Activated CD8-positive, alpha-beta memory T cell treated with anti-CD3 and anti-CD28 coated beads, Interleukin-2, amount 50 U/mL, for 4 hours (primary cell): ENCODE results near the gene LCK.
A peak's percentile ranks its signal among the peaks of the same experiment; 100 is the strongest.

Source experiments
- DNase-seq: peaks from one replicate; pipeline ENCODE4 v3.0.0-alpha.2; 2020

Gene LCK

GRCh38 chr1:32329931-32330466 is 78.9 kb downstream of the LCK start:
- no peak for DNase-seq

GRCh38 chr1:32330558-32331151 is 79.6 kb downstream of the LCK start:
- DNase-seq, result no peak

DNA sequence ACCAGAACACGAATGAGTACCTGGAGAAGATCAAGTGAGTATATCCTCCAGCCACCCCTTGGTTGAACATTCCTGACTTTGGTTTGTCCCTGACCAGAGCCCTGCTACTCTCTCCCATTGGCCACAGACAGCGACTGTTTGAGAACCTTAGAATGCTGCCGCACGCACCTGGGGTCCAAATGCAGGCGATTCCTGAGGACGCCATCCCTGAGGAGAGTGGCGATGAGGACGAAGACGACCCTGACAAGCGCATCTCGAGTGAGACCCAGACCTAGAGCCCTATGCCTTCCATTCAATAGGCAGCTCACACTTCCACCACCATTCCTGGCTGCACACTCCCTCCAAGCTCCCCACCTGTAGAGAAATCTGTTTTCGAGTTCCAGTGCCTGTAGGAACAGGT is 80.5 kb downstream of the LCK start:
- no peak for DNase-seq

DNA sequence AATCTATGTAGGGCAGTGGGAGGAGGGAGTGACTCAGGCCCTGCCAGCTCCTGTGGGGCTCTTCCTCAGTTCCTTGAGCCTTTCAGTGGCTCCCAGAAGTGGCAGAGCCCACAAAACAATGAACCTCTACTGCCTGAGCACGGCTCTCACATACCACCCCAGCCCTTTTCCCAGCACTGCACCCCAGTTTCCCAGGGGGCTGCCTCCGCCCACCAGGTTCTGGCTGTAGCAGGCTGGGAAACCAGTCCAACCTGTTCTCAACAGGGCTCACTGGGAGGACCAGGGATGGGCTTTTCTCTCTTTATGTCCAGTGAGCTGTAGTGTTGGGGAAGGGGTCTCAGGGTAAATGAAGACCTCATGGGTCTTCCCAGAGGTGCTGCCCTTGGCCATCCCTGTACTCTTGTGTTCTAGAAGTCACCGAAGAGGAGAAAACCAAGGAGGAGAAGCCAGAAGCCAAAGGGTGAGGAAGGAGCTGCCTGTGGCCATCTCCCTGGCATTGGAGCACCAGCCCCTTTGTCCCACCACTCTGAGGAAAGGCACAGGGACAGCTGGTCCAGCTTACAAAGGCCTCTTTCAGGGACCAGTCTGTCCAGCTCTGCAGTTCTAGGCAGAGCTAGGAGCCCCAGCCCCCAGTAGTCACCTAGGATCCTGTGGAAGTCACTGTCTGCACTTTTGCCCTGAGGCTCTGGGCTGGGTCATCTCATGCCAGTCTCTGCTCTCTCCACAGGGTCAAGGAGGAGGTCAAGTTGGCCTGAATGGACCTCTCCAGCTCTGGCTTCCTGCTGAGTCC is 81.4 kb downstream of the LCK start:
- no peak for DNase-seq

DNA sequence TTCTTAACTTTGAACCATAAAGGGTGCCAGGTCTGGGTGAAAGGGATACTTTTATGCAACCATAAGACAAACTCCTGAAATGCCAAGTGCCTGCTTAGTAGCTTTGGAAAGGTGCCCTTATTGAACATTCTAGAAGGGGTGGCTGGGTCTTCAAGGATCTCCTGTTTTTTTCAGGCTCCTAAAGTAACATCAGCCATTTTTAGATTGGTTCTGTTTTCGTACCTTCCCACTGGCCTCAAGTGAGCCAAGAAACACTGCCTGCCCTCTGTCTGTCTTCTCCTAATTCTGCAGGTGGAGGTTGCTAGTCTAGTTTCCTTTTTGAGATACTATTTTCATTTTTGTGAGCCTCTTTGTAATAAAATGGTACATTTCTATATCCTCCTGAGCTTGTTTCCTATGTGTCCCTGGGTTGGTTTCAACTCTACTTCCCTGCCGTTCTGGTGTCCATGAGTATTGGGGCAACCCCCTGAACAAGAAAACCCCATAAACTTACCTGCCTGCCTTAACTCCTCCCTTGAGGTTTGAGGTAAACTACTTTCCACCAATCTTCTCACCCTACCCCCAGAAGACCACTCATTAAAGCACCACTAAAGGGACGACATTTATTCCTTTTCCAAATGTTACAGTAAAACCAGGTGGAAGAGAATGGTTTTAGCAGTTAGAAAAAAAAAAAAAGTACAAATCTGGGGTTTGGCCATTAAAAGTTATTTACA is 82.3 kb downstream of the LCK start:
- no peak for DNase-seq

GRCh38 chr1:32334274-32334861 is 83.3 kb downstream of the LCK start:
- no peak for DNase-seq

DNA sequence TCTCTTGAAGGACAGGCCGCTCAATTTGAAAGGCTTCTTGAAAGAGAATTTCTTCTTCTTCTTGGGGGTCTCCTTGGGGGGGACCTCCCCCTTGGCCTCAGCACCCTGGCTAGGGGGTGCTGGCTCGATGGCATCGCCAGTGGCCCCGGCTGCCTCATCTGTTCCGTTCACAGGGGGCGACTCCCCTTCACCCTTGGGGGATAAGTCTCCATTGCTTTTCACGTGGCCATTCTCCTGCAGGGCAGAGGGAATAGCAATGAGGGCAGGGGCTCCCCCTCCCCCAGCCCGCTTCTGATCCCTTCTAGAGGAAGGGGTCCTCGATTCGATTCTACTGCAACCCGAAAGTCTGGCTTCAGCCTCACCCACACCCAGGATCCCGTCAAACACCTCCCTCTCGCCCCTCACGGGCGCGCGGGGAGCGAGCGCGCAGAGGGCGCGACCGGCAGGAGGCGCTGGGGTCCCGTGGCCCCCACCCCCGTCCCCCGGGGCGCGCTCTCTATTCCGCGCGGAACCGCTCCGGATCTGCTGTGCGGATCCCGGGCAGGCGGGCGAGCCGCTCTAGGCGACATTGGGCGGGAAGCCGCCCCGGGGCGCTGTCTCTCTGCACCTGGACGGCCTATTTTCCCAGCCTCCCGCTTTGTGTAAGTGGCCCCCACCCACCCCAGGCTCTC is 83.9 kb downstream of the LCK start:
- peak; percentile 71 for DNase-seq

DNA sequence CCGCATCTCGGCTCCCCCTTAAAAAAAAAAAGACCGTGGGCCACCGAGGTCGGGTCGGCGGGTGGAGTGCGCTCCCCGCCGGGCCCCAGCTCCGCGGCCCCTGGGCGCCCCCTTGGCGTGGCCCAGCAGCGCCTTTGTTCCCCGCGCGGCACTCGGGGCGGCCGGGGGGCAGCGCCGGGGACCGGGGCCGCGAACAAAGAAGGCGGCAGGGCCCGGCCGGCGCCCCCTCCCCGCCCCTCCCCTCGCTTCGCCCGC is 84.4 kb downstream of the LCK start:
- DNase-seq, result no peak
